ENCODE measurements around the gene SLC5A2. TPM values are rescaled to one million over a fixed set of nuclear protein-coding genes. Genes with fewer than 3 reads are reported as not detected.

Gene SLC5A2
- total and polyA plus RNA-seq, 2 experiments from 2014 or later, result 4.7 TPM; not detected in 1

DNA sequence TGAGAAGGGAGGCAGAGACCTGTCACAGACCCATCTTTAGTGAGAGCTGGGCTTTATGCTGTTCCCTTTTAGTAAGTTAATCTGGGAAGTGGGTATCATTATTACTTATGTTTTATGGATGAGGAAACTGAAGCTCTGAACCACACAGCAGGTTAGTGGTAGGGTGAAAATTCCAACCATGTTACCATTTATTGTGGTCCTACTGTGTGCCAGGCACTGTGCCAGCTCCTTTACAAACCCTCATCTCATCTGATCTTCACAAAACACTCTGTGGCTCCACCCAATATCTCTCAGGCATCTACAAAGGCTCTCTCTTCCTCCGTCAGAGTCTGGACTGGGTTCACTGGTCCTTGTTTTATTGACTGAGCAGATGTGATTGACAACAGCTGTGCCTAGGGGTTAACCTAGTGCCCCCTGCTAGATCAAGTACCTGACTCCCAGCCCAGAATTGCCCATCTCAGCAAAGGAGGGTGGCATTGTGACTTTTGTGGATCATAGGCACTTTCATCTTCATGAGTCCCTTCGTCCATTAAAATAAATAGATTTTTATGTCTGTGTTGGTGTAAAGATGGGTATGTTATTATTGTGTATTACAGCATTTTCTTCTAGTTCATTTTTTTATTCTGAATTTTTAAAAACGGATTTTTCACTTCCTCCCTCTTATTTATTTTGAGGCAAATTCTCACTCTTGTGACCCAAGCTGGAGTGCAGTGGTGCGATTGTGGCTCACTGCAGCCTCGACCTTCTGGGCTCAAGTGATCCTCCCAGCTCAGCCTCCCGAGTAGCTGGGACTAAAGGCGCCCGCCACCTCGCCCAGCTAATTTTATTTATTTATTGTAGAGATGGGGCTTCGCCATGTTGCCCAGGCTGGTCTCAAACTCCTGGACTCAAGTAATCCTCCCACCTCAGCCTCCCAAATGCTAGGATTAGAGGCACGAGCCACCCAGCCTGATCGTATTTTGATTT is 7.9 kb upstream of the SLC5A2 start:
- H4K20me1 ChIP-seq (ENCODE audit: insufficient read depth), result no peaks in the 10 kb centered on the region; the same call in 1 of the 2 replicates
- TF ChIP-seq EZH2 (IDR thresholded peaks at IDR 0.05; ENCODE audit: insufficient read depth, poor library complexity, severe bottlenecking) (no peak), EZH2phosphoT487 (IDR thresholded peaks at IDR 0.05; ENCODE audit: insufficient read depth, low read depth) (no peak)
- H3K4me3 ChIP-seq, result no peak overlapping the region
- H3K4me1 ChIP-seq (ENCODE audit: insufficient read depth), result peaks cover 6% of the 10 kb centered on the region; the same call in 1 of the 2 replicates
- 95 to 96% methylated on average over 12 of the region's 12 CpGs for WGBS, 2 experiments (ENCODE audit: low coverage in 1 of 2, low lambda C conversion rate in 2 of 2, missing lambda C conversion rate in 2 of 2)
- peaks cover 25% of the 10 kb centered on the region for H3K36me3 ChIP-seq (ENCODE audit: low read depth)
- H3K4me2 ChIP-seq (ENCODE audit: unreplicated experiment), result no peak overlapping the region
- H3K27me3 ChIP-seq (replicated peaks; ENCODE audit: insufficient read depth), result no peaks in the 10 kb centered on the region
- peak overlapping the region; percentile 88 for H3K27ac ChIP-seq
- H3K9me2 ChIP-seq (ENCODE audit: insufficient read depth), result no peaks in the 10 kb centered on the region
- H3K79me2 ChIP-seq (ENCODE audit: insufficient read depth), result peaks cover 30% of the 10 kb centered on the region
- H3F3A ChIP-seq (ENCODE audit: insufficient read depth), result peaks cover 49% of the 10 kb centered on the region
- no peak overlapping the region for H3K9ac ChIP-seq
- DNase-seq, result no peak
- in situ Hi-C loops (cut with MboI), result no loop called here
- H2AFZ ChIP-seq, result no peak overlapping the region
- H3K9me3 ChIP-seq (ENCODE audit: low read depth), result no peaks in the 10 kb centered on the region

DNA sequence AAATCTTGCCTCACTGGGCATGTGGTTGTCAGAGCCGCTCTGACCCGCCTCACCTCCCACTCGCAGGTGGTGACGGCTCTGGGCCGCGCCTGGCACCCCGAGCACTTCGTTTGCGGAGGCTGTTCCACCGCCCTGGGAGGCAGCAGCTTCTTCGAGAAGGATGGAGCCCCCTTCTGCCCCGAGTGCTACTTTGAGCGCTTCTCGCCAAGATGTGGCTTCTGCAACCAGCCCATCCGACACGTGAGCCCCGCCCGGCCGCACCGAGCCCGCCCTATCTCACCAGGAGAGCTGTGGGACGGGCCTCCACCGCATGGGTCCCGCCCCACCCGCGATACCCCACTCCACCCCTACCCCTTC is 7.0 kb upstream of the SLC5A2 start:
- H3K9me3 ChIP-seq (ENCODE audit: low read depth), result no peaks in the 10 kb centered on the region
- no peaks in the 10 kb centered on the region for H3K9me2 ChIP-seq (ENCODE audit: insufficient read depth)
- 96 to 99% methylated on average over 12 to 26 of the region's 26 CpGs for WGBS, 2 experiments (ENCODE audit: low coverage in 1 of 2, low lambda C conversion rate in 2 of 2, missing lambda C conversion rate in 2 of 2)
- H3K4me3 ChIP-seq, result no peak overlapping the region
- in situ Hi-C loops (cut with MboI), result no loop called here
- H4K20me1 ChIP-seq (ENCODE audit: insufficient read depth), result no peaks in the 10 kb centered on the region; the same call in 1 of the 2 replicates
- H3K36me3 ChIP-seq (ENCODE audit: low read depth), result peaks cover 25% of the 10 kb centered on the region
- no peak overlapping the region for H3K9ac ChIP-seq
- TF ChIP-seq EZH2phosphoT487 (IDR thresholded peaks at IDR 0.05; ENCODE audit: insufficient read depth, low read depth) (no peak), EZH2 (IDR thresholded peaks at IDR 0.05; ENCODE audit: insufficient read depth, poor library complexity, severe bottlenecking) (no peak)
- no peak overlapping the region for H3K4me2 ChIP-seq (ENCODE audit: unreplicated experiment)
- H2AFZ ChIP-seq, result no peak overlapping the region
- H3K27me3 ChIP-seq (replicated peaks; ENCODE audit: insufficient read depth), result no peaks in the 10 kb centered on the region
- no peak overlapping the region for H3K27ac ChIP-seq
- peaks cover 3% of the 10 kb centered on the region; the same call in 1 of the 2 replicates for H3K4me1 ChIP-seq (ENCODE audit: insufficient read depth)
- peaks cover 23% of the 10 kb centered on the region for H3K79me2 ChIP-seq (ENCODE audit: insufficient read depth)
- no peak for DNase-seq
- peaks cover 48% of the 10 kb centered on the region for H3F3A ChIP-seq (ENCODE audit: insufficient read depth)

DNA sequence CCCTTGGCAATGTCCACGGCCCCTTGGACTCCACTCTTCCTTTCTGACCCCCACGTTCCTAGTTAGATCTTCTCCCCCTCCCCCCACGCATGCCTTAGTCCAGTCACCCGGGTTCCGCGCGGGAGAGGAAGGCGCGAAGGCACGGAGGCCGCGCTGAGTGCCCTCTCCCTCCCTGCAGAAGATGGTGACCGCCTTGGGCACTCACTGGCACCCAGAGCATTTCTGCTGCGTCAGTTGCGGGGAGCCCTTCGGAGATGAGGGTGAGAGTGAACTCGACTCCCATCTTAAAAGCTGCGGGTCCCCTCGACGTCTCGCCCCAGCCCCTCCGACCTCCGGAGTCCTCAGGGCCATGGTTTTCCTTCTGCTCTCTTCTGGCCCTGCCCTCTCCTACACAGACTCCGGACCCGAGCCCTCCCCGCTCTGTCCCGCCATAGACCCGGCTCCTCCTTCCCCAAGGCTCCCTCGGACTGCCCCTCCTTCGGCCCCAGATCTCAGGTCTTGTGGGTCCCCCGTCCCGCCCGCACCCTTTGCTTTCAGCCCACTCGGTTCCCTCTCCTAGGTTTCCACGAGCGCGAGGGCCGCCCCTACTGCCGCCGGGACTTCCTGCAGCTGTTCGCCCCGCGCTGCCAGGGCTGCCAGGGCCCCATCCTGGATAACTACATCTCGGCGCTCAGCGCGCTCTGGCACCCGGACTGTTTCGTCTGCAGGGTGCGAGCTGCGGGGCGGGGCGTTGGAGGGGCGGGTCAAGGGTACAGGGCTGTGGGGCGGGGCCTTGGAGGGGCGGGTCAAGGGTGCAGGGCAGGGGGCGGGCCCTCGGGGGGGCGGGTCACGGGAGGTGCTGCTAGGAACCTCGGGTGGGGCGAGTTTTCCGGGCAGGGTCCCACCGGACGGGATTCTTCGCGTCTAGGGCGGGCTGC is 6.4 kb upstream of the SLC5A2 start:
- no peaks in the 10 kb centered on the region; the same call in 1 of the 2 replicates for H4K20me1 ChIP-seq (ENCODE audit: insufficient read depth)
- no peak overlapping the region for H3K9ac ChIP-seq
- 87 to 92% methylated on average over 43 to 68 of the region's 68 CpGs for WGBS, 2 experiments (ENCODE audit: low coverage in 1 of 2, low lambda C conversion rate in 2 of 2, missing lambda C conversion rate in 2 of 2)
- no peak overlapping the region for H3K4me3 ChIP-seq
- H3K79me2 ChIP-seq (ENCODE audit: insufficient read depth), result peaks cover 17% of the 10 kb centered on the region; the same call in 1 of the 2 replicates
- peaks cover 25% of the 10 kb centered on the region for H3K36me3 ChIP-seq (ENCODE audit: low read depth)
- in situ Hi-C loops (cut with MboI), result no loop called here
- no peaks in the 10 kb centered on the region for H3K4me1 ChIP-seq (ENCODE audit: insufficient read depth)
- H3K27me3 ChIP-seq (replicated peaks; ENCODE audit: insufficient read depth), result no peaks in the 10 kb centered on the region
- H3F3A ChIP-seq (ENCODE audit: insufficient read depth), result peaks cover 47% of the 10 kb centered on the region
- no peak overlapping the region for H3K27ac ChIP-seq
- TF ChIP-seq EZH2phosphoT487 (IDR thresholded peaks at IDR 0.05; ENCODE audit: insufficient read depth, low read depth) (no peak), EZH2 (IDR thresholded peaks at IDR 0.05; ENCODE audit: insufficient read depth, poor library complexity, severe bottlenecking) (no peak)
- no peaks in the 10 kb centered on the region for H3K9me2 ChIP-seq (ENCODE audit: insufficient read depth)
- no peaks in the 10 kb centered on the region for H3K9me3 ChIP-seq (ENCODE audit: low read depth)
- H2AFZ ChIP-seq, result no peak overlapping the region
- no peak overlapping the region for H3K4me2 ChIP-seq (ENCODE audit: unreplicated experiment)
- no peak for DNase-seq

All from GM23248 (cell line).